Measurements from ENCODE around the gene MBNL1.
"Not testable (repeated sequence)": the region's sequence is repeated elsewhere in the genome, so short reads cannot be mapped to it uniquely, and the experiment has no call there.

The MBNL1 gene

DNA sequence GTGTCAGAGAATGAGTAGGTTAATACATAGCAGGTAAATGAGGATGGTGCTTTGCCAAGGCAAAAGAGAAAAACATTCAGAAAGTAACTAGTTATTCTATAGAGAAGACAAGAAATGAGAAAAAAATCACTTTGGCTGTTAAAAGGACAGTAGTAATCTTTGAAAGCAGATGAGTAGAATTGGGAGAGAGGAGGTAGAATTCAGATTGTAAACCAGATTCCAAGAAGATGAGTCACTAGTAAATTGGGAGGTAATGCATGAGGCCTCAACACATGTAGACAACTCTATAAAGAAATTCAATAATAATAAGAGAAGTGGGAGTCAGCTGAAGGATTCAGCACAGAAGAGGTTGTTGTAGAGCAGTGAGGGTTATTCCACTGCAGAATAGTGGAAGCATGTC is 81.4 kb downstream of the MBNL1 start:
- DNase-seq (ENCODE audit: low spot score): no peak

DNA sequence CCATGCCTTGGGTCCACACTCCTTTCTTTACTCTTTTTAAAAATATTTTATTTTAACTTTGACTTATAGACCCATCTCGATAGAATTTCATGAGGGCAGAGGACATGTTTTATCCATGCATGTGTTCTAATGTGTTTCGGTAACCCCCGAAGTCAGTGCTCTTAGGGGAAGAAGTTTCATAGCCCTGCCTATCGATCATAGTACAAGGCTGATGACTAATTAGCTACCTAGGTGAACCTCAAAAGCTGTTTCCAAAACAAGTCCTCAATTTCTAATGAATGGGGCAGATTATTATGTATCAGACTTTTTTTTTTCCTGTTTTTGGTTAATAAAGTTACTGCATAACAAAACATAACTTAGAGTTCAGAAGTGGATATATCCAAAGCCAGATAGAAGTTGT is 82.0 kb downstream of the MBNL1 start:
- DNase-seq (ENCODE audit: low spot score): no peak

DNA sequence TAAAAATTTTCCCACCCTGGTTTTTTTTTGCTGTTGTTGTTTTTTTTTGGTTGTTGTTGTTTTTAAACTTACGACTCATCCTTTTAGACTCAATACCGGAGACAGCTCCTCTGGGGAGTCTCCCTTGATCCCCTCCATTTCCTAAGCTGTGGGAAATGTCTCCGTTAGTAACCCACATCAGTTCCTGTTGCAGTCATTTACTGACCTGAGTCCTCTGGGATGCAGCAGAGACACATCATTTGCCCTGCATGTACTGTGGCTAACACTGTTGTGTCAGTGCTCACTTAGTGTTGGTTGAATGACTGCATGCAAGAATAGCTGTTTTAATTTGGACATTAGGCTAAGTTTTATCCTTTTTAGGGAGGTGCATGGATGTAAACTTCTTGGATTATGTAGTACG is 83.8 kb downstream of the MBNL1 start:
- no peak for DNase-seq (ENCODE audit: low spot score)

DNA sequence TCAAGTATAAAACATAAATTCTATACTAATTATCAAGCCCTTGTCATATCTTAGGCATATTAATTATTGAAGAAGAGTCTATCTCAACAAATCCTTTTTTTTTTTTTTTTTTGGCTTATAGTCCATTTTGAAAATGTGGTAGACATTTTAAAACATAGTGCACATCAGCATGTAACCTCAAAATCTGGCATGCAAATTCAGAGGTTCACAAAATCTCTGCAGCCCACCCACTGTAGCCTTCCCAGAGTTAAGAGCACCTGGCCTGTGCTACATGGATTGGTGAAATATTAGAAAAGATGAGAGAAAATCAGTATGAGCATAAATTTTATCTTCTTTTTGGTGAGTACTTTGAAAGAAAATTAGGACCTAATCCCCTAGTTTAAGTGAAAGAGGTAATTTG is 84.8 kb downstream of the MBNL1 start:
- no peak for DNase-seq (ENCODE audit: low spot score)

DNA sequence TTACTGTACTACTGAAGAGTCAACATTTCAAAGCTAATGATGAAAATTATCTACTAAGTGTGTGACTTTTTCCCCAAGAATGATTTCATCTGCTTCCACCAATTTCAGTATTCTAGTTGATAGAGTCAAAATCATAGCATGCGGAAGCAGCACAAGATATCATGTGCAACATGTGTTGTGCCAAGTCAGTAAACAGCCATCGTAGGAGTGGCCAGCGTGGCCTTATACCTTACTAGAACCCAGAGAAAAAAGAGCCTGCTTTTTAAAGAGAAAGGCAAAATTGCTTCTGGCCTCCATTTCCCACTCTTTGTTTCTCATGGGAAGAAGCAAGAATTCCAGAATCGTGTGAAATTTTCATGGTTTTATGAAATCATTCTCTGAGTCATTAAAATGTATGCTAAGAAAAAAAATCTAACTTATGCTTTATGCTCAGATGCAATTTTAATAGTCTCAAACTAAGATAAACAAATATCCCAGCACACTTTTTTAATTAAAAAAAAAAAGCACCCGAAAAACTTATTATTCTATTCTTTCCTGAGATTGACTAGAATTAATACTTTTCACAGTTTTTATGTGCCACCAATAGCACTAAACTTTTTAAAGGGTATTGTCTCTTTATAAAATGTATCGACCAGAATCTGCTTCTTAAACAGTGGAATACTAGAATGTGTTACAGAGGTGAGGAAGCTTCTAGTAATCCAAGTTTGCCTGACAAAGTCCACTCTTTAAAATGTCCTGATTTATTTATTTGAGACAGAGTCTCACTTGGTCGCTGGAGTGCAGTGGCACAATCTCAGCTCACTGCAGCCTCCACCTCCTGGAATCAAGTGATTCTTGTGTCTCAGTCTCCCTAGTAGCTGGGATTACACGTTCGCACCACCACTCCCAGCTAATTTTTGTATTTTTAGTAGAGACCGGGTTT is 87.3 kb downstream of the MBNL1 start:
- no peak for DNase-seq (ENCODE audit: low spot score)

DNA sequence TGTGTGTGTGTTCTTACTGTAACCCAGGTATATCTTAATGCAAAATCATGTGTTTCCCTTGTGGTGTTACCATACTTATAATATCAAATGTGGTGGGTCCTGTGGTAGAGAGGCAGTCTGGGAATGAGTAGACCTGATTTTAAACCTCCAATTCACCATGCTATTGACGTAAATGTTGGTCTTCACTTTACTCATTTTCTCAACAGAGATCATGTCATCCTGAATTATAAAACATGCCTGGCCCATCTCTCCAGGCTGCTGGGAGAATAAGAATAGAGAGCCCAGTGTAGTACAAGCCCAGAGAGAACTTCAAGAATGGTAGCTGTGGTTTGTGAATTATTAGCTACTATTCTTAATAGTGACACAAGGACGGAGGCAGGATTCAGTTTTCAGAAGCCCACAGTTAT is 88.1 kb downstream of the MBNL1 start:
- no peak for DNase-seq (ENCODE audit: low spot score)

DNA sequence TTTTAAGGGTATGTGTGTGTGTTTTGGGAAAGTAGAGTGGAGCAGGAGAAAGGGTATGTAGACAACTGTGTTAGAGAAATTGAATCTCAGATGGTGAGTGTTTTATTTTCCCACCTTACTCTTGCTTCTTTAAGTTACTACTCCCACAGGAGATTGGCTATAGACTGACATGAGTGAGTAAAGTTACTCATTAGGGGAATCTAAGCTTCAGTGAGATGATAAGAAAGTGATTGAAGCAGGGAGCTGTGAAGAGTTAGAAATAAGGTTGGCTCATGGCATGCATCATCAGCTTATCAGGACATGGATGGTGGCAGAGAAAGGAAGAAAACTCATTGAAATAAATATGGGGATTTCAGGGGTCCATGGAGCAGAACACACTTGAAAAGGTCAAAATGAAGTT is 88.9 kb downstream of the MBNL1 start:
- DNase-seq (ENCODE audit: low spot score): no peak

DNA sequence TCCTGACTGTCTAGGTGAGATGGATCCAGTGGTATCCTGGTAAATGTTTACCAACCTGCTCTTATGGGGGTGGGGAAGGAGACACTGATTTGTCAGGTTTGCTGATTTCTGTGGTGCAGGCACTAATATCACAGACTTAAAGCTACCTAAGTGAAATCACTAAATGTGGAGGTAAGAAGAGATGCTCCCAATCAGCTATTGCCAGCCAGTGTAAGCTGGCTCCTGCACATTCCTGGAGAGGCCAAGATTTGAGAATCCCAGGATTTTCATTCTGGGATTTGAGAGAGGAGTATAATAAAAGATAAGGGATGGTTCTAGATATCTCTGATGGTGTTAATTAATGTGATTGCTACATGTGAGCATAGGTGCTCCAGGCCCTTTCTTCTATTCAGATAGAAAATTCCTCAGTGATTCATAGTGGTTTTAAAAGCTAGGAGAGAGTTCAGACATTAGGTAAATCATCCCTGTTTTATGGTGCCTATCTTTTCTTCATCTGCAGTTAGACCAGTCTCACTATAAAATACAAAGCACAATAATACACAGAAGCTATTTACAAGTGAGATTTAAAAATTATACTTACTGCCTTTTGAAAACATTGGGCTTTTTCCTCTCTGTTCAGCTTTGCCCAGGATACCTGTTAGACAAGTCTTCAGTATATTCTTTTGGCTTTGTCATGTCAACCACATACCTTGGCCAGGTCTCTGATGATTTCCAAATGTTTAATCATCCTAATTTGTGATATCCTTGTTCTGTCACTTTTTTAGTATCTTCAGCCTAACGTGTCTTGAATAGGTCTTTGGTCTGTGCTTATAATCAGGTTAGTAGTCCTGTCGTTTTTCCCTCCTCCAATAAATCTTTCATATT is 90.9 kb downstream of the MBNL1 start:
- DNase-seq (ENCODE audit: low spot score): no peak

DNA sequence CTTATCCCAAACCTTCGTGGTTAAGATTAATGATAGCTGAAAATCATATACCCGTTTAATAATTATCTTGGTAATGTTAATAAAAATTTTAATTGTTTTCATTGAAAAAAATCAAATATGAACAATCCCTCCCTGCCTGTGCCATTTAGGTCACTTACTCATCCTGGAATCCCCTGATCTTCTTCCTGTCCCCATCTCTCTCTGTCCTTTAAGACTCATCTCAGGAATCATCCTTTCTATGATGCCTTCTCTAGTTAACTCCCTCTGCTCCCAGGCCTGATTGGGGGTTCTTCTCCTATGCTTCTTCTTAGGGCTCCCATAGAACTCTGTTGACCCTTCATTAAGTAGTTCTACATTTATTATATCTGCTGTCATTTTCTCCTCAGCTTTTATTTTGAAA is 91.6 kb downstream of the MBNL1 start:
- no peak for DNase-seq (ENCODE audit: low spot score)

DNA sequence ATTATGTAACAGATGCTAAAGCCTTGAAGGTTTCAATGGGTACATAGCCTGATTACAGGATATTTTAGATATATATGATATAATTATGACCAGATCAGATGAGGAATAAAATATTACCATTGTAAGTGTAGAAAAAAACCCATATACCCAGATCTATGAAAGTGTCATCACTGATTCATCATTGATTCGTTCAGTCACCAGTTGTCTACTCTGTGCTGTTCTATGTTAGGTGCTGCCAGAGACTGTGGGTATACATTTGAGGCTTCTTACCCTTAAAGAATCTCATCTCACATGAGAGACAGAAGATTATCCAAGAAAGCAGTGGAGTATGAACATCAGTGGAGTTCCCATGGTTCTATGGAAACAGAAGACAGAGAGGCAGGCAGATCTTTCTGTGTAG is 92.2 kb downstream of the MBNL1 start:
- DNase-seq (ENCODE audit: low spot score): no peak

DNA sequence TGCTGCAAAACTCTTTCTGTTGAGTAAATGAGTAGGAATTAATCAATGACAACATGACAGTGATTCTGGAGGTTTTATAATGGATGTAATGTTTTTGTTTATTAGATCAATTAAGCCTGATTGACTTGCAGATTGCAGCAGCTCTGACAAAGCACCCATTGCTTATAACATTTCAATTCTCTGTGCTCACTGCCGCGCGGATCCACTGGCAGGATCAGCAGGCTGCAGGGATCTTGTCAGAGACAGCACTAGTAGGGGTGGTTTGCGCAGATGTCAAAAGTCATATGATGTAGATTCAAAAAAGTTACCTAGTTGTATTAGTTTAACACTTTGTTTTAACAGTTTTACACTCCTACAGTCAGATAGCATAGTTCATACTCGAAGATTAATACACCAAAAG is 93.4 kb downstream of the MBNL1 start:
- DNase-seq (ENCODE audit: low spot score): no peak

DNA sequence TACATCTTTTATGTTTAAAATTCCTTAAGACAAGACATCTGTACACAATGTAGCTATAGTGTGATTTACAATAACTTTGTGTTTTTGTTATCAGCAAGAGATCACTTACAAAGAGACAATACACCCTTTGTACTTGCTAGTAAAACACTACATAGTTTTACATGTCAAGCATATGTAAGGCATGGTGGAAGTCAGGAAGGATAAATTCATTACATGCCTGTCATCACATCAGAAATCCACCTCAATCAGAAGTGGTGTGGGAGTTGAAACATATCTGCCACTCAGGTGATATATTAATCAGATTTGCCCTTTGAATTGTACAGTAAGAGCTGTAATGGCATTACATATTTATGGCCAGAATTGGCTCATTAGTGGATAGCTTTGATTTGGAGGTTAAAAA is 95.5 kb downstream of the MBNL1 start:
- DNase-seq (ENCODE audit: low spot score): no peak

DNA sequence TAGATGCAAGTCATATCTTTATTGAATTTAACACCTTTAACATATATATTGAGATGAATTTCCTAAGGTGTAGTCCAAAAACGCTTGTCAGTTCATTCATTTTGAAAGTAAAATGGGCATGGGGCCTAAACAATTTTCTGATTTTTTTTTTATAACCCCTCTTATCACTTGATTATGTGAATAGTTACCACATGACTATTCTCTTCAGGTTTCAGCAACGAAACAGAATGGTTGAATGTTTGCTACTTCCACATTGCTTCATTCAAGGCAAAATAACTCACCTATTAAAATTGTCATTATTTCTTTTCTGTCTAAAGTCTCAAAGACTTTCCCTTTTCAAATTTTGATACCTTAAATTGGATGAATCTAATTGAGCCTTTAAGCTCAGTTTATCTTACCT is 96.4 kb downstream of the MBNL1 start:
- DNase-seq (ENCODE audit: low spot score): no peak

DNA sequence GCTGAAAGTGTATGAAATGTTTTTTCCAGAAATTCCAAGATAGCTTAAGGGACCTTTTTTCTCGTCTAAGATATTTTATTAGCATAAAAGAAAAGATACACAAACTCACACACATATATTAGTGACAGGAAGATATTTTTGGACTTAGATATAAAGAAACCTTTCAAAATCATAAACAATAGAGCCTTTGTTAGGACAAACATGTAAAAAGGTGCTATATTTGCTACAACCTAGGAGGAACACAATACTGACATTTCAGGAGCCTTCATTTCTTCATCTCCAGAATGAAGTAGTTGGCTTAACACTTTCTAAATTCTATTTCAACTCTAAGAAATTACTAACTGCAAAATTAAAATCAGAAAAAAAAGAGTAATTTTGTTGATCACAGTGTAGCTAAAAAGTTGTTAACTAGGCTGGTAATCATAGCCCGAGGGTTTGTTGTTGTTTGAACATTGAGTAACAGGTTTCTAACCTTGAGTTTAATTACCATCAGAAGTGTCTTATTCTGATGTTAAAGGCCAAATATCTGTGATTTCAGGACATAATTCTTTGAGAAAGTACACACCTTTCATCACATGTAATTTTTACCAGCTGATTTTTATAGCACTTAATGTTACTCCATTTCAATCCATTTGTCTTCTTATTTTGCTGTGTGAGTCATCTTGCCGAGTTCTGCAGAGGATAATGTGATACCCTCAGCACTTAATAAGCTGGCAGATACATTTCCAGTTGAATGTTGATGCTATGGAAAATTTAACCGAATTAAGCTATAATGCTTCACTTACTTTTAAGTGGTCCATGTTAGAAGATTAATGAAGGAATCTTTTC is 97.3 kb downstream of the MBNL1 start:
- DNase-seq (ENCODE audit: low spot score): no peak

DNA sequence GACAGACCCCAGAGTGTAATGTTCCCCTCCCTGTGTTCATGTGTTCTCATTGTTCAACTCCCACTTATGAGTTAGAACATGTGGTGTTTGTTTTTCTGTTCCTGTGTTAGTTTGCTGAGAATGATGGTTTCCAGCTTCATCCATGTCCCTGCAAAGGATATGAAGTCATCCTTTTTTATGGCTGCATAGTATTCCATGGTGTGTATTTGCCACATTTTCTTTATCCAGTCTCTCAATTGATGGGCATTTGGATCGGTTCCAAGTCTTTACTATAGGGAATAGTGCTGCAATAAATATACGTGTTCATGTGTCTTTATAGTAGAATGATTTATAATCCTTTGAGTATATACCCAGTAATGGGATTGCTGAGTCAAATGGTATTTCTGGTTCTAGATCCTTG is 98.5 kb downstream of the MBNL1 start:
- not testable (repeated sequence) for DNase-seq (ENCODE audit: low spot score)

DNA sequence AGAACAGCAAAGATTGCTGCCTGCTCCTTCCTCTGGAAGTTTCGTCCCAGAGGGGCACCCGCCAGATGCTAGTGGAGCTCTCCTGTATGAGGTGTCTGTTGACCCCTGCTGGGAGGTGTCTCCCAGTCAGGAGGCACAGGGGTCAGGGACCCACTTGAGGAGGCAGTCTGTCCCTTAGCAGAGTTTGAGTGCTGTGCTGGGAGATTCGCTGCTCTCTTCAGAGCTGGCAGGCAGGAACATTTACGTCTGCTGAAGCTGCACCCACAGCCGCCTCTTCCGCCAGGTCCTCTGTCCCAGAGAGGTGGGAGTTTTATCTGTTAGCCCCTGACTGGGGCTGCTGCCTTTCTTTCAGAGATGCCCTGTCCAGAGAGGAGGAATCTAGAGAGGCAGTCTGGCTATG is 103.9 kb downstream of the MBNL1 start:
- DNase-seq (ENCODE audit: low spot score): not testable (repeated sequence)

DNA sequence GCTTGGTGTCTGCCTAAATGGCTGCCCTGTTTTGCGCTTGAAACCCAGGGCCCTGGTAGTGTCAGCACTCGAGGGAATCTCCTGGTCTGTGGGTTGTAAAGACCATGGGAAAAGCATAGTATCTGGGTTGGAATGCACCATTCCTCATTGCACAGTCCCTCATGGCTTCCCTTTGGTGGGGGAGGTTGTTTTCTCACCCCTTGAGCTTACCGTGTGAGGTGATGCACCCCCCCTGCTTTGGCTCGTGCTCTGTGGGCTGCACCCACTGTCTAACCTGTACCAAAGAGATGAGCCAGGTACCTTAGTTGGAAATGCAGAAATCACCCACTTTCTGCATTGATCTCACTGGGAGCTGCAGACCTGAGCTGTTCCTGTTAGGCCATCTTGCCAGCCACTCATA is 104.7 kb downstream of the MBNL1 start:
- no peak for DNase-seq (ENCODE audit: low spot score)

DNA sequence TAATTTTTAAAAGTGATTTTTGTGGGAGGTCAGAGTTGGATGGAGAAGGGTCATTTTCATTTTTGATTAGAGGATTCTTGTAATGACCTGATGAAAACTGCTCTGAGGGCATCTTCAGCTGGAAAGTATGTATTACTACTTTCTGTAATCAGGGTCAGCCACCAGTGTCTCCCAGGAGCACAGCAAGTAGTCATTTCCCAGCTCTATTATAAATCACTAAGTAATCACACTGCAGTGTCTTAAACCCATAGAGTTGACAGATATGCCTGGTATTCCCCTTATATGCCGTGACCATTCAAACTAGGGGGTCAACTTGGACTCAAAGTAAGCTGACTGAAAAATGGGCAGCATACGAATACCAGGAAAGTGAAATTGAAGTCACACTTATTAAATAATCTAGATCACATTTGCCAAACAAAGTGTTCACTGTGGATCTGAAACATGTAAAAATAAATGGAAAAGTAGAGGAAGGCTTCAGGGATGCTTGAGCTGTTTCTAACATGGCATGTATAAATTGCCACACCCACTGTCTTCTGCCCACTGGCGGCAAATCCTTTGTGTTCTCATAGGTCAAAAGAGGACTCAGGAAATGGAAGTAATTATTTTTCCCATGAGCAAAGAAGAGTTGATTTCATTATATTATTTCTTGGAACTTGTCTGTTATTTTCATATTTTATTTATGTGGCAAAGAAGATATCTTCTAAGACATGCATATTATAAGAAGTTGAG is 105.7 kb downstream of the MBNL1 start:
- no peak for DNase-seq (ENCODE audit: low spot score)

DNA sequence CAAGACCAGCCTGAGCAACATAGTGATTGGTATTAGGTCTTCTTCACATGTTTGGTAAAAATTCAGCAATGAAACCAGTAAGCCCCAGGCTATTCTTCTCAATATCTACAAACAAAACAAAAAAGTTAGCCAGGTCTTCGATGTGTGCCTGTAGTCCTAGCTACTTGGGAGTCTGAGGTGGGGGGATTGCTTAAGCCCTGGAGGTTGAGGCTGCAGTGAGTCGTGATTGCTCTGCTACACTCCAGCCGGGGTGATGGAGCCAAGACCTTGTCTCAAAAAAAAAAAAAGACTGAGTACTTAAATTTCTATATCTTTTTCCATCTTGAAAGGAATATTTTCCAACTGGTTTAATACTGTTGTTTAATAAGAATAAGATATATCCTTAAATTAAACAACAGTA is 106.8 kb downstream of the MBNL1 start:
- DNase-seq (ENCODE audit: low spot score): no peak

DNA sequence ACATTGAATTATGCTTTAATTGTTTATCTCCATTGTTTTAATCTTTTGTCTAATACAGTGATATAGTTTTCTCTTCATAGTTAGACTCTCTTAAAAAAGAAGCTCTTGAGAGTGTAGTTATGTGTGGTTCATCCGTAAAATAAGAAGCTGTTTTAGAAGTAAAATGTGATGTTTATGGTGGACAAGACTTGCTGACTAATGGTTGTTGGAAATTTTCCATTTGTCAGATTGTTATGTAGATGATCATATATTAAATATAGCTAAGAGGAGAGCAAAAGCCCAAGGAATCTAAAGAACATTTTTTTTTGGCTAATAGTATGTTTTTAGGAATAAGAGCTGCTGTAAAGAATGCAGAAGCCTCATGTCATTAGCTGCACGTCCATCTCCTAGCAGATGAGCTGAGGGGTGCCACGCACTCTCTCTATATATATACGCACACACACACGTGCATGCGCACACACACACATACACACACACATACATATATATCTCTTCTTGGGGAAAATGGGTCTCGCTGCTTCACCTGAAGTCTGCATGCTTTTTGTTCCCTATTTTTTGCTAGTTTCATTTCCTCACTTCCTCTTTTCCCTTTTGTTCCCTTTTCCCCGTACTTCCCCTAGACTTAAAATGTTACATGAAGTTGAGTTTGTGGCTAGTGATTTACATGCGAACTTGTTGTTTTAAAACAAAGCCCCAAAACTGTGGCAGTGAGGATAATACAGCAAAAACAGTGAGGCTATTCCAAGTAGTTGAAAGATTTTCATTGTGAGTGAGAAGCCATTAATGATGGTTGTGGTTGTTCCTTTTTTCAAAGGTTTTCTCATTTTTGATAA is 107.8 kb downstream of the MBNL1 start:
- no peak for DNase-seq (ENCODE audit: low spot score)

DNA sequence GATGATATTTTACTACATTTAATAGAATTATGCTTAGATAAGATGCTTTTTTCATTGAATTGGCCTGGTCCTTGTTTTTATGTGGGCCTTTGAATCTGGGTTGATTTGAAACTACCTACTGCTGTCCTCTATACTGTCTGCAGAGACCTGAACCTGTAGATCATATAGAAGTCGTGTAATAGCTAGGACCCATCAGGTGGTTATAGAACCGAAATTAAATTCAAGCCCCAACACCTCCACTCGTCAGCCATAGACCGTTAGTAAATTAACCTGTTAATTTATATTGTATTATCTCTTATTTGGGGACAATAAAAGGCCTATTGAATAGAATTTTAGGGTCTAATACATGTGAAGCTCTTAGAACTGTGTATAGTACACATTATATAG is 108.4 kb downstream of the MBNL1 start:
- DNase-seq (ENCODE audit: low spot score): no peak
